ENCODE data around the gene TBC1D4.

TBC1D4 gene

DNA sequence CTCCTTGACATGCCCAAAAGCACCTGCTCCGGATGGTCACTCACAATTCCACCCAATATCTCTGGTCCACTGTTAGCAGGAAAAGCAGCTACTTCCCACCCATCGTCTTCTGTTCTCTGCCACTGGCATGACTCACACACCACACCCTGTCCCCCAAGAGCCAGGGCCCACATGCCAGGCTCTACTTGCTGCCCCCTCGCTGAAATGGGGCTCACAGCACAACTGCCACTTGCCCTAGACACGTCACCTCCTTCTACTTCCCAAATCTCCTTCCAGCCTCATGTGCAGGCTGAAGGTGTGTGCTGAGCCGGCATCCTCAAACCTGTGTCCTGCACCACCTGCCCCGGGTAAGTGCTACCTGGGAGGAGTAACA lies 65.0 kb downstream of the TBC1D4 start:
- DNase-seq, result no peak

GRCh38 chr13:75416327-75417011 lies 65.5 kb downstream of the TBC1D4 start:
- no peak for DNase-seq

GRCh38 chr13:75415694-75416093 lies 66.3 kb downstream of the TBC1D4 start:
- DNase-seq, result no peak

GRCh38 chr13:75415171-75415570 lies 66.8 kb downstream of the TBC1D4 start:
- no peak for DNase-seq

DNA sequence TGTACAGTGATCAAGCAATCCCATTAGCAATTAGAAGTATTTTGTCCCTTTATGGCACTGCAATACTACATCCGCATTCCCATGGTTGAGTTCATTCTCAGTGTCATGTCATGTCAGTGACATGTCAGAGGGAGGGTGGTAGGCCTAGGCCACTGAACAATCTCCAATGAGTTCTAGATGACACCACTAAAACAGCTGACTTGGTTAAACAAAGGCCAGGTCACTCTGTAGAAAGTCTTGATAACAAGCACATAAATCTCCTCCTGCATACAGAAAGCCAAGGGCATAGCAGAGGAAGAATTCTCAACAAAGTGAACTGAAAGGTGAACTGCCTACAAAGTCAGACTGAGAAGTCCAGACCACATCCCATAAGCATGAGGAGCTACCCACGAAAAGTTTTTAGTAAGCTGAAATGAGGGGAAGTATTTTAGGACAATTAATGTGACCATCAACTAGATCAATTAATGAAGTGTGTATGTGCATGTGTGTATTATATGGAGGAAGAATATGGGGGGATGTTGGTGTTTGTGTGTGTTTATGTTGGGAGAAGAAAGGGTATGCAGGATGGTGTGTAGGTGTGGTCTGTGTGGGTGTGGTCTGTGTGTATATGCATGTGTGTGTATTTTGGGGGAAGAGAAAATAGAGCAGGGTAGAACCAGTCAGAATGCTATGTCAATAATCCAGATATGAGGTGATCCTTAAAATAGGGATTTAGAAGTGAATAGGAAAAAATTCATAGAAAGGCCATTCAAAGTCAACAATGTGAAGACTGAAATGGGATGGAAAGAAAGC lies 67.7 kb downstream of the TBC1D4 start:
- no peak for DNase-seq

DNA sequence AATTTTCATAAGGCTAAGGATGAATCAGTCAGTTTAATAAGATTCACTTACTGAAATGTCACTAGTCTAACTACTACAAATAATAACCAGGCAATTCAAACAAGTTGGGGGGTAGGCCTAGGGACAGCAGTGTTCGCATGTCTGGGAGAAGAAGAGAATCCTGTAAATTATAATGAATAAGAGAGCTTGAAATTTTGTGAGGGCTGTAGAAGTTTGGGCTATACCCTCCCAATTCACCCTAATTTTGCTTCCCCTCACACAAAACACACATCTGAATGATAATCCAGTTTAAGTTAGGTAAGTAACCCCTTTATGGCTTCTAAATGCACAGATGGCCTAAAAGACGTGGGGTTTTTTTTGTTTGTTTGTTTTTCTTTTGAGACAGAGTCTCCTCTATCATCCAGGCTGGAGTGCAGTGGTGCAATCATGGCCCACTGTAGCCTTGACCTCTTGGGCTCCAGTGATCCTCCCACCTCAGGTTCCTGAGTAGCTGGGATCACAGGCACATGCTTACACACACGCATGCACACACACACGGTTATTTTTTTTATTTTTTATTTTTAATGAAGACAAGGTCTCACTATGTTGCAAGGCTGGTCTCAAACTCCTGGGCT lies 69.9 kb downstream of the TBC1D4 start:
- DNase-seq, result no peak

DNA sequence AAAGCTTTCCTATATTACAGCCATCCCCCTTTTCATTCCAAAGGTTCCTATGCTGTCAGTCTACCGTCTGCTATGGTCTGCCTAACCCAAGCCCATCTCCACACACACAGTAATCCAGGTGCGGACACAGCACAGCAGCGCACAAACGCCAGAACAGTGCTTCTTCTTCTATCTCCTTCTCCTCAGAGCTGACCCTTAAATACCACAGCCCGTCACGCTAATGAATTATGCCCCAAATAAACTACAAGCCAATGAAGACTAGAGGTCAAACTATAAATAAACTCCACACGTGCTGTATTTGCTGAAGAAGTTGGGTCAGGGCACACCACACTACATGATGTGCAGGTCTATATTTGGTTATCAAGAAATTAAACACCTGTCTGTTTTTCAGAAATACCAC lies 71.8 kb downstream of the TBC1D4 start:
- no peak for DNase-seq

DNA sequence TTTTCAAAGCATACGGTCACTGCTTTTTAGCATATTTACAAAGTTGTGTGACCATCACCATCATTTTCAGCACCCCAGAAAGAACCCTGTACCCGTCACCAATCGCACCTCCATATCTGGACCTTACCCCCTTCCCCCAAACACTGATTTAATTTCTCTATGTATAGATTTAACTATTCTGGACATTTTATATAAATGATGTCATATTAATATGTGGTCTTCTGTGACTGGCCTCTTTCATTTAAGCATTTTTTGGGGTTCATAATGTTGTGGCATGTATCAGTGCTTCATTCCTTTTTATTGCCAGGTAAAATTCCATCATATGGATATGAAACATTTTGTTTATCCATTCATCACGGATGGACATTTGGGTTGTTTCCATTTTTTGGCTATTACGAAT lies 74.0 kb downstream of the TBC1D4 start:
- DNase-seq, result no peak

GRCh38 chr13:75407473-75407872 lies 74.5 kb downstream of the TBC1D4 start:
- no peak for DNase-seq

DNA sequence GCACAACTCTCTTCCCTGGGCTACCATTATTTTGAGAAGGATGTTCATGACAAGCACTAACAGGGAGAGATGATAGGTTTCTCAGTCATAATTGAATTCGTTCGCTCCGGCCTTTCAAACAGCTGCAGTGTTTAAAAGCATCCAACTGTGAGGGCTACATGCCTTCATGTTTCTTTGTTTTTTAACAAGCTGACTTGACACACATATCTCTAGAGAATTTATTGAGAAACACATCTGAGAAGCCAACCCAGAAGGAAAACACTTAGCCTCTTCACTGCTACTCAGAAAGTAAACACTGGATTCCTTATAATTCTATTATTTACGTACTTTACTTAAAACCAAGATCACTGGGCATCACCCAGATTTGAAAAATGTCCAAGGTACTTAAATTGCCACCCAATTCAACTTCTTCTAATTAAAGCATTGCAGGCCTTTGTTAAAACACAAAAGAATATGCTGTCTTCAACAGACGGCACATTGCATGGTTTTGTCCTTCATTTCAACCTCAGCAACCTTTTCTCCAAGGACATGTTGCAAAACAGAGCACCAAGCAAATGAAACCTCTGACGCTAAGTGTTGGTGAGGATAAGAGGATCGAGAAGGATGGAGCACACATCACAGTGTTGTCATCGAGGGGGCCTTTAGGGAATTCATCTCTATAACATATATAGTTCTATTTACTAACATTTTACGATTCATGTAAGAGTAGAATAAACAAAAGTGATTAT lies 75.8 kb downstream of the TBC1D4 start:
- DNase-seq, result no peak

GRCh38 chr13:75404726-75405125 lies 77.2 kb downstream of the TBC1D4 start:
- DNase-seq, result no peak

- DNase-seq, result no peak
These were observed 79.2 kb downstream of the TBC1D4 start for GRCh38 chr13:75402787-75403186.

GRCh38 chr13:75400775-75401174 lies 81.2 kb downstream of the TBC1D4 start:
- DNase-seq, result no peak

- no peak for DNase-seq
These were observed 82.1 kb downstream of the TBC1D4 start for GRCh38 chr13:75399879-75400217.

DNA sequence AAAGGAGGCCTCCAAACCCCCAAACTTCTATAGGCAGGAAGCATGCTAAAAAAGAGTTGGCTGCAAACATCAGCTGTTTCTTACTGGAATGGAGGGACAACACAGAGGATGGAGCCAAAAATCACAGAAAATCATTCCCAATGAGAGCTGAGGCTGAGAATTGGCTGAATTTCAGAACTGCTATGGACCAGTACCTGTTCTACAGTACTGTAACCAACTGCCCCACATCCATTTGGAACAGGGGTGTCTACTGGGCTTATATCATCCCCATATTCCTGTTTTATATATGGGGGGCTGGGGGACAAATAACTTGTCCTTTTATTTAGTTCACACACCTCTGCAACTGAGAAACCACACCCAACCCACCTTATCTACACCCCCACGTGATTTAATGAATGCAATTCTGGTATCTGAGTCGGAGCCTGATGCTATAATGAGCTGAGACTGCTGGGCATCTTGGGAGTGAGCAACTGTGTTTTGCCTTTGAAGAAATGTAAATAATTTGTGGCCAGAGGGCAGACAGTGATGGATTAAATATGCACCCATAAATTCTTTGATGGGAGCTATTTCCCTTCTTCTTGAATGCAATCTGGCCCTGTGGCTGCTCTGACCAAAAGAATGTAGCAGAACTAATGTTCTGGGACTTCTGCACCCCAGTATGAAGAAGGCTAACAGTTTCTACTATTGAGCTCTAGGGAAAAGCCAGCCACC lies 82.6 kb downstream of the TBC1D4 start:
- DNase-seq, result no peak

- DNase-seq, result no peak
These were observed 83.9 kb downstream of the TBC1D4 start for GRCh38 chr13:75398072-75398471.

GRCh38 chr13:75395901-75396300 lies 86.1 kb downstream of the TBC1D4 start:
- no peak for DNase-seq

- DNase-seq, result no peak
These were observed 86.9 kb downstream of the TBC1D4 start for GRCh38 chr13:75395066-75395465.

GRCh38 chr13:75393839-75394520 lies 88.0 kb downstream of the TBC1D4 start:
- no peak for DNase-seq

DNA sequence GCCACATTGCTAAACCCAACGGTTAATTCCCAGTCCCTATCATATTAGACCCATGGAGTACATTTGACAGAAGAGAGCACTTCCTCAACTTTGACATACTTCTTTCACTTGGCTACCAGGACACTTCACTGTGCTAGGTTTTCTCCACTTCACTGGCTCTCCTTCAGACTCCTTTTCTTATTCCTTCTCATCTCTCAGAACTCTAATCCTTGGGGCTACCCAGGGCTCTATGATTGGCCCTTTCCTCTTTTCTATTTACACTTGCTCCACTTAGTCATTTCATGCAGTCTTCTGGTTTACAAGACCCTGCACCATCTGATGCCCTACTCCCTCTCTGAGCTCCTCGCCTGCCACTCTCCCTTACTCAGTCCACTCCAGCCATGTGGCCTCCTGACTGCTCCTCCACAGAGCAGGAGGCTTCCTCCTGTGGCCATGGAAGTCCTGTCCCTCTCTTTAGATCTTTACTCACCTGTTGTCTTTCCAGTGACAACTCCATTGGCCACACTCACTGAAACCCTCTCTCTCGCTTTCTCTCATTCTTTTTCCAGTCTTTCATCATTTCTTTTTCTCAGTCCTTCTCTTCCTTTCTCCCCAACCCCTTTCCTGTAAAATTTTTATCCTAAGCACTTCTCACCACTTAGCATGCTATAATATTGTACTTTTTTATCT lies 90.4 kb downstream of the TBC1D4 start:
- DNase-seq, result no peak

GRCh38 chr13:75390229-75390628 lies 91.7 kb downstream of the TBC1D4 start:
- no peak for DNase-seq

Data from right kidney (tissue), 1 donor.